Common myeloid progenitor, CD34-positive (primary cell): ENCODE results near the gene ZNF107.

Experiments used
- CTCF ChIA-PET: fragments of 350-600 bp; sonication (Branson Sonifier 250); formaldehyde crosslinking; loops from one replicate; lab custom pipeline; 2021; ENCODE audit warnings: antibody characterized with exemption; lab: Charles Lee
- POLR2A ChIA-PET: fragments of 350-600 bp; sonication (Branson Sonifier 250); formaldehyde crosslinking; loops from one replicate; lab custom pipeline; 2021; ENCODE audit warnings: antibody characterized with exemption; lab: Charles Lee
- DNase-seq, 3 donors: peaks; one replicate each; pipeline versions ENCODE4 v3.0.0 to v3.0.0-alpha.2; 2013
- H3K27ac ChIP-seq, 2 experiments: 1 replicate in 1 of 2; 2 replicates in 1 of 2; pipeline ENCODE4 v1.7.0; 2013; ENCODE audit warnings: inconsistent platforms in 2 of 2, low read length in 2 of 2, mild to moderate bottlenecking in 2 of 2, low read depth in 1 of 2, moderate library complexity in 1 of 2; ENCODE audit not compliant: severe bottlenecking in 2 of 2, insufficient read depth in 1 of 2, poor library complexity in 1 of 2
- H3K27me3 ChIP-seq, 5 experiments: replicated peaks in 2 of 5; 1 replicate in 3 of 5; 2 replicates in 2 of 5; pipeline versions ENCODE4 v1.6.1 to v1.7.0; 2013; ENCODE audit warnings: low read length in 4 of 5, mild to moderate bottlenecking in 2 of 5, moderate library complexity in 2 of 5, inconsistent platforms in 1 of 5; ENCODE audit not compliant: insufficient read depth in 5 of 5, control insufficient read depth in 4 of 5
- H3K36me3 ChIP-seq, 4 experiments: 1 replicate in 2 of 4; 2 replicates in 2 of 4; pipeline versions ENCODE4 v1.6.1 to v1.7.0; 2013; ENCODE audit warnings: low read length in 3 of 4, control low read depth in 1 of 4, mild to moderate bottlenecking in 1 of 4; ENCODE audit not compliant: control insufficient read depth in 4 of 4, insufficient read depth in 4 of 4
- H3K4me1 ChIP-seq, 4 experiments: 1 replicate in 3 of 4; 2 replicates in 1 of 4; pipeline versions ENCODE4 v1.6.1 to v1.7.1; 2013; ENCODE audit warnings: low read length in 3 of 4, mild to moderate bottlenecking in 3 of 4, control low read depth in 1 of 4, inconsistent platforms in 1 of 4, moderate library complexity in 1 of 4; ENCODE audit not compliant: control insufficient read depth in 4 of 4, insufficient read depth in 4 of 4; ENCODE audit errors: control extremely low read depth in 1 of 4
- H3K4me3 ChIP-seq, 7 experiments: 1 replicate in 4 of 7; 2 replicates in 3 of 7; pipeline versions ENCODE4 v1.5.1 to v1.7.0; 2013; ENCODE audit warnings: mild to moderate bottlenecking in 7 of 7, low read length in 6 of 7, moderate library complexity in 6 of 7, inconsistent platforms in 2 of 7, low read depth in 2 of 7, control low read depth in 1 of 7; ENCODE audit not compliant: insufficient read depth in 4 of 7, control insufficient read depth in 1 of 7; ENCODE audit errors: extremely low read depth in 1 of 7
- H3K9me3 ChIP-seq, 5 experiments: 1 replicate in 4 of 5; 2 replicates in 1 of 5; pipeline versions ENCODE4 v1.6.1 to v1.7.1; 2013; ENCODE audit warnings: low read length in 4 of 5, mild to moderate bottlenecking in 2 of 5, inconsistent platforms in 1 of 5, low read depth in 1 of 5, moderate library complexity in 1 of 5; ENCODE audit not compliant: control insufficient read depth in 4 of 5, insufficient read depth in 2 of 5; ENCODE audit errors: control extremely low read depth in 1 of 5
- WGBS: methylation state at CpG from one replicate; pipeline ENCODE4 v1.1.5; 2013; ENCODE audit not compliant: insufficient coverage; 5-methylcytosine and 5-hydroxymethylcytosine counted together

Gene ZNF107

GRCh38 chr7:64755865-64756264 is 89.9 kb downstream of the ZNF107 start:
- ChIA-PET POLR2A (no interaction called here), CTCF (interaction anchor here (2.0 kb wide), 1 partner anchor 12 kb away, joined by 5 read pairs; no protein-coding TSS in a partner anchor)
- WGBS: 92% methylated on average over 2 of the region's 3 CpGs
- DNase-seq: no peak
- H3K27me3 ChIP-seq: no peaks in the 10 kb centered on the region
- no peak overlapping the region for H3K27ac ChIP-seq
- no peaks in the 10 kb centered on the region for H3K36me3 ChIP-seq
- H3K9me3 ChIP-seq: peaks cover 0 to 6% (median 0%) of the 10 kb centered on the region in 5 experiments
- H3K4me3 ChIP-seq: no peak overlapping the region
- peaks cover 0 to 2% (median 0%) of the 10 kb centered on the region in 4 experiments for H3K4me1 ChIP-seq

- ChIA-PET POLR2A (no interaction called here), CTCF (no interaction called here)
- DNase-seq: no peak
Observed at GRCh38 chr7:64758151-64758550, 92.2 kb downstream of the ZNF107 start.

More at GRCh38 chr7:64758151-64758550, 92.2 kb downstream of the ZNF107 start:
- Histone ChIP-seq H3K4me3 (no peak overlapping the region), H3K27me3 (no peaks in the 10 kb centered on the region), H3K9me3 (no peaks in the 10 kb centered on the region), H3K4me1 (peaks cover 0 to 2% (median 0%) of the 10 kb centered on the region in 4 experiments), H3K27ac (no peak overlapping the region), H3K36me3 (no peaks in the 10 kb centered on the region)
- WGBS: 73% methylated on average over 2 of the region's 3 CpGs
